Lung (tissue), 12 donors: Measurements from ENCODE around the gene ONECUT1. TPM values are rescaled to one million over a fixed set of nuclear protein-coding genes. Genes with fewer than 3 reads are reported as not detected.

ENCODE experiments used
- ATAC-seq: fragments of 200-7000 bp; cut with Tn5 transposase; one replicate; pipeline ENCODE4 v1.9.1; 2020; ENCODE audit warnings: moderate number of reproducible peaks; ENCODE audit not compliant: insufficient read depth, low FRiP score
- DNase-seq, 3 donors: peaks; one replicate each; pipeline ENCODE4 v3.0.0-alpha.2; 2013 to 2017
- H3K27ac ChIP-seq, 2 donors: one replicate each; pipeline ENCODE4 v1.5.1; 2013; ENCODE audit warnings: mild to moderate bottlenecking in 2 of 2, moderate library complexity in 2 of 2, control low read depth in 1 of 2, inconsistent platforms in 1 of 2, low read depth in 1 of 2, low read length in 1 of 2
- H3K27me3 ChIP-seq, 3 donors: one replicate each; pipeline ENCODE4 v1.5.1; 2013; ENCODE audit warnings: low read length in 2 of 3; ENCODE audit not compliant: control insufficient read depth in 3 of 3, insufficient read depth in 3 of 3
- H3K36me3 ChIP-seq, 4 donors: one replicate each; pipeline ENCODE4 v1.5.1; 2013; ENCODE audit warnings: low read length in 4 of 4, mild to moderate bottlenecking in 1 of 4, moderate library complexity in 1 of 4; ENCODE audit not compliant: control insufficient read depth in 4 of 4, insufficient read depth in 4 of 4
- H3K4me1 ChIP-seq, 5 donors: one replicate each; pipeline ENCODE4 v1.5.1; 2013; ENCODE audit warnings: low read length in 5 of 5, mild to moderate bottlenecking in 2 of 5, moderate library complexity in 1 of 5; ENCODE audit not compliant: control insufficient read depth in 5 of 5, insufficient read depth in 5 of 5
- H3K4me3 ChIP-seq: one replicate; pipeline ENCODE4 v1.5.1; 2013; ENCODE audit warnings: mild to moderate bottlenecking, control low read depth, moderate library complexity
- H3K9ac ChIP-seq, 2 donors: one replicate each; pipeline ENCODE4 v1.5.1; 2013; ENCODE audit warnings: low read length in 2 of 2, control low read depth in 1 of 2; ENCODE audit not compliant: insufficient read depth in 1 of 2
- H3K9me3 ChIP-seq, 4 donors: one replicate each; pipeline ENCODE4 v1.5.1; 2013; ENCODE audit warnings: low read length in 3 of 4, mild to moderate bottlenecking in 1 of 4, moderate library complexity in 1 of 4; ENCODE audit not compliant: control insufficient read depth in 4 of 4, insufficient read depth in 3 of 4
- WGBS, 2 donors: extraction: QIAGEN DNeasy Blood & Tissue Kit; methylation state at CpG; one replicate each; pipeline ENCODE4 v1.1.7; 2013; 5-methylcytosine and 5-hydroxymethylcytosine counted together
- polyA plus RNA-seq, 2 donors: library from polyadenylated mRNA; stranded (reverse); fragments of 200-250 nt; gene quantifications; one replicate each; pipeline ENCODE4 v1.2.1, GENCODE V29; 2013
- total RNA-seq, 2 donors: library from RNA; depleted of rRNA in 1 of 2; stranded (reverse); fragments of >200 nt in 1 of 2; gene quantifications; one replicate each; pipeline ENCODE4 v1.2.1, GENCODE V29; 2014 to 2021
- TF ChIP-seq, protein P1 (sequence below): IDR thresholded peaks from 2 replicates; pipeline ENCODE4 v1.5.1; 2012; ENCODE audit warnings: mild to moderate bottlenecking; ENCODE audit errors: control extremely low read depth, extremely low read depth
- donor health status: control.
- donor health status: control.
- donor health status: Bipolar disorder and iron deficiency.
- donor health status: healthy.
- donor health status: DM: yes; HTN: yes; CAD: no.

ONECUT1 gene
- total and polyA plus RNA-seq, 4 donors, result 0.18 TPM; not detected in 3

DNA sequence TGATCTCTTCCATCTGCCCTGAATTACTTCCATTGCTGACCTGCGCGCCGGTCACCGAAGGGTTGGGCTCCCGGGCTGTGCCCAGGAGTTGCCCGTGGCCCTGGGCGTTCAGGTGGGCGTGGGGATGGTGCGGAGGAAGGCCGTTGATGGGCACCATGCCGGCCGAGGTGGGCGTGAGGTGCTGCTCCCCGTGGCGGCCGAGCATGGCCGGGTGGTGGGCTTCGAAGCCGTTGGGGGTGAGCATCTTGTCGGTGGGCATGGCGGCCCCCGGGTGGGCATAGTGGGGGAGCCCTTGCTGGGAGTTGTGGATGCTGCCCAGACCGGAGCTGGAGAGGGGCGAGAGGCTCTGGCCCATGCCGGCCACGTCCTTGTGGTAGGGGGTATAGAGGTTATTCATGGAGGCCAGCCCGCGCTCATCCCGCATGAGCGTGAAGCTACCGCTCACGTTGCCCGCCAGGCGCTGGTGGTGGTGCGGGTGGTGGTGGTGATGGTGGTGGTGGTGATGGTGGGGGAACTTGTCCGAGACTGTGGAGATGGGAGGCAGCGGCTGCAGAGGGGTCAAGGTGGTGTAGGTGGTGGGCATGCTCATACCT lies 1.0 kb downstream of the ONECUT1 start:
- Histone ChIP-seq H3K4me3 (no peak overlapping the region), H3K9me3 (peaks cover 0 to 12% (median 0%) of the 10 kb centered on the region in 4 donors), H3K27me3 (peaks cover 18 to 93% (median 84%) of the 10 kb centered on the region in 3 donors), H3K27ac (no peak overlapping the region), H3K4me1 (peaks cover 0 to 18% (median 10%) of the 10 kb centered on the region in 5 donors), H3K36me3 (no peaks in the 10 kb centered on the region), H3K9ac (no peak overlapping the region)
- ATAC-seq (no peak), DNase-seq (no peak)
- 5% methylated on average over 37 of the region's 37 CpGs for WGBS, 2 donors
- TF ChIP-seq, protein P1, sequence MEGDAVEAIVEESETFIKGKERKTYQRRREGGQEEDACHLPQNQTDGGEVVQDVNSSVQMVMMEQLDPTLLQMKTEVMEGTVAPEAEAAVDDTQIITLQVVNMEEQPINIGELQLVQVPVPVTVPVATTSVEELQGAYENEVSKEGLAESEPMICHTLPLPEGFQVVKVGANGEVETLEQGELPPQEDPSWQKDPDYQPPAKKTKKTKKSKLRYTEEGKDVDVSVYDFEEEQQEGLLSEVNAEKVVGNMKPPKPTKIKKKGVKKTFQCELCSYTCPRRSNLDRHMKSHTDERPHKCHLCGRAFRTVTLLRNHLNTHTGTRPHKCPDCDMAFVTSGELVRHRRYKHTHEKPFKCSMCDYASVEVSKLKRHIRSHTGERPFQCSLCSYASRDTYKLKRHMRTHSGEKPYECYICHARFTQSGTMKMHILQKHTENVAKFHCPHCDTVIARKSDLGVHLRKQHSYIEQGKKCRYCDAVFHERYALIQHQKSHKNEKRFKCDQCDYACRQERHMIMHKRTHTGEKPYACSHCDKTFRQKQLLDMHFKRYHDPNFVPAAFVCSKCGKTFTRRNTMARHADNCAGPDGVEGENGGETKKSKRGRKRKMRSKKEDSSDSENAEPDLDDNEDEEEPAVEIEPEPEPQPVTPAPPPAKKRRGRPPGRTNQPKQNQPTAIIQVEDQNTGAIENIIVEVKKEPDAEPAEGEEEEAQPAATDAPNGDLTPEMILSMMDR, result no peak

DNA sequence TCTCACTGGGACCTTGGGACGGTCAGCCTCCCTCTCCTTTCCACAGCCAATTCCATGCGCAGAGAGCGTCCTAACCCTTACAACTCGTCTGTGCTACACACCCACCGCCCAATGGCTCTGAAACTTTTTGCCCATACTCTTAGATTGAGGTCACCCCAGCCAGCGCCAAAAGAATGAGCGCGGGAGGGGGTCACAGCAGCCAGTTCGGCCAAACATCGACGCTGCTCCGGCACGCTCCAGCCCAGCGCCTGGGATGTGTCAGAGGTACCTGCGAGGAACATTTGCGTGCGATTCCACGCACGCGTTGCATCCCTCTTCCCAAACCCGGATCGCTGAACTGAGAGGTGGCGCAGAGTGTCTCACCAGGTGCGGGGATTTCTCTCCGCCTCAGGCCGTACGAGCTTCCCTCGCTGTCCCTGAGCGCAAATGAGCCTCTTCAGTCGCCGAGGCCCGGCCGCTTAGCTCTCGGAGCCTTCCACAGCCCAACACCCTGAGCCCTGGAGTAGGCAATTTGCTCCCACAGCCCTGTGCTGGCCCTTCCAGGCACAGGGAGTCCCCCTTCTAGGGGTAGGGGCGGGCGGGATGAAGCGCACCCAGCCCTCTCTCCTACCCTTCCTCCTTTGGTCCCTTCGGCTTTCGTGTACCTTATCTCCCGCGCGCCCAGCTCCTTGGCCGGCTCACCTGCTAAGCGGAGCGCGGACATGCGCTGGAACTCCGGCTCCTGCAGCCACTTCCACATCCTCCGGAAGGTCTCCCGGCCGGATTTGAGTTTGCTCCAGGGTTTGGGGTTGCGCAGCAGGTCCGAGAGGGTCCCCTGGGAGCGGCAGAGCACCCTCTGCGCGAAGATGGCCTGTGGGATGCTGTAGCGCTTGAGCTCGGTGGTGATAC lies 1.8 kb downstream of the ONECUT1 start:
- H3K4me3 ChIP-seq, result no peak overlapping the region
- H3K27me3 ChIP-seq, result peaks cover 18 to 93% (median 84%) of the 10 kb centered on the region in 3 donors
- peaks cover 0 to 13% (median 0%) of the 10 kb centered on the region in 4 donors for H3K9me3 ChIP-seq
- no peaks in the 10 kb centered on the region for H3K36me3 ChIP-seq
- ATAC-seq, result no peak
- TF ChIP-seq, protein P1, result no peak
- no peak for DNase-seq
- H3K4me1 ChIP-seq, result peaks cover 0 to 19% (median 10%) of the 10 kb centered on the region in 5 donors
- 4 to 5% methylated on average over 58 of the region's 58 CpGs for whole genome bisulfite sequencing, 2 donors
- H3K27ac ChIP-seq, result no peak overlapping the region
- H3K9ac ChIP-seq, result no peak overlapping the region

DNA sequence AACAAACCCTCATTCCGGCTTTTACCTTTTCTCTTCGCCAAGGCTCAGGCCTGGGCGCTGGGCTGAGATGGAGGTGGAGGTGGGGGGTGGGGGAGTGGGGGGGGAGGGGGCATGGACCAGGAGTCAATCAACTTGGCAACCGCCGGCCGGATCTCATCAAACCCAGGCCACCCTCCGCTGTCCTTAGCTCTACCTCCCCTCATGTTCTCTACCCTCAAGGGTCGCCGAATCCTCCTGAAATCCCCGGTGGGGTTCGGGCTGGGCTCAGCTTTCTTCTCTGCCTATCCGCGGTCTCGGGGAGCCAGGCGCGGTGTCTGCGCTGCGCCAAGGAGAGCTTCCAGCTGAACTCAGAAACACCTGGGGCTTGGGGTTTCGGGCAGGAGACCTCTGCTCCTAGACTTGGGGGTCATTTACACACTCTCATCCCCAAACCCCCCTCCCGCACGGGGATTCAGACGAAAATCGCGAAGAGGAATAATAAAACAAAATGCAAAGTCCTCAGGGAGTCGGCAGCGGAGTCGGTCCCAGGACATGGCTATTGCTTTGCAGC lies 2.5 kb downstream of the ONECUT1 start:
- Histone ChIP-seq H3K4me1 (peaks cover 0 to 20% (median 10%) of the 10 kb centered on the region in 5 donors), H3K27me3 (peaks cover 18 to 93% (median 84%) of the 10 kb centered on the region in 3 donors), H3K4me3 (no peak overlapping the region), H3K36me3 (no peaks in the 10 kb centered on the region), H3K9me3 (peaks cover 0 to 16% (median 0%) of the 10 kb centered on the region in 4 donors), H3K27ac (no peak overlapping the region), H3K9ac (no peak overlapping the region)
- DNase-seq (no peak), ATAC-seq (no peak)
- TF ChIP-seq, protein P1, result no peak
- WGBS, 2 donors, result 4 to 5% methylated on average over 23 to 27 of the region's 27 CpGs
